ENCODE data around the gene RPS21. TPM values are rescaled to one million over a fixed set of nuclear protein-coding genes. Genes with fewer than 3 reads are reported as not detected.
A peak's percentile ranks its signal among the peaks of the same experiment; 100 is the strongest.

The RPS21 gene
- total and polyA plus RNA-seq, 2 of the 13 experiments (the other 11 are each of a cell fraction or from before 2014, with no cell fraction given): 2,647 to 11,063 TPM

- no peak for TF ChIP-seq ZBTB40 (IDR thresholded peaks at IDR 0.05)
- 0 out of 2 replicates have a peak, but pooled peaks have one; percentile 4 for TF ChIP-seq ZBTB40 (CRISPR knock-in tag; IDR thresholded peaks at IDR 0.05)
- TF ChIP-seq PRPF4 (IDR thresholded peaks at IDR 0.05; ENCODE audit: low read depth, low read length, poor library complexity, severe bottlenecking): peak; percentile 73
- TF ChIP-seq MYC (CRISPR knock-in tag; IDR thresholded peaks at IDR 0.05; ENCODE audit: borderline replicate concordance): 0 out of 2 replicates have a peak, but pooled peaks have one; percentile 9
- TF ChIP-seq ZNF564 (CRISPR knock-in tag; IDR thresholded peaks at IDR 0.05): peak; percentile 89
Observed at GRCh38 chr20:62355516-62355877, 31.4 kb upstream of the RPS21 start (continued).

Measured in HepG2 (cell line).